GM21825 (cell line): ENCODE measurements around the gene HDAC4.

ENCODE experiments used
- ATAC-seq: cut with Tn5 transposase; IDR thresholded peaks from one replicate; pipeline ENCODE4 v1.9.1; 2021; ENCODE audit warnings: mild to moderate bottlenecking, moderate library complexity; ENCODE audit not compliant: unreplicated experiment

Gene HDAC4

GRCh38 chr2:239062743-239063142 is 338.1 kb downstream of the HDAC4 start:
- ATAC-seq: no peak

- no peak for ATAC-seq
Measured at GRCh38 chr2:239061824-239062570, 338.8 kb downstream of the HDAC4 start.

- no peak for ATAC-seq
Measured at GRCh38 chr2:239061121-239061666, 339.6 kb downstream of the HDAC4 start.

- ATAC-seq: no peak
Measured at GRCh38 chr2:239060676-239061075, 340.1 kb downstream of the HDAC4 start.

- no peak for ATAC-seq
Measured at GRCh38 chr2:239059854-239060253, 341.0 kb downstream of the HDAC4 start.

GRCh38 chr2:239058766-239059165 is 342.1 kb downstream of the HDAC4 start:
- ATAC-seq: no peak

- no peak for ATAC-seq
Measured at GRCh38 chr2:239057533-239057932, 343.3 kb downstream of the HDAC4 start.

- ATAC-seq: no peak
Measured at GRCh38 chr2:239056611-239057010, 344.2 kb downstream of the HDAC4 start.

- no peak for ATAC-seq
Measured at GRCh38 chr2:239055756-239056493, 344.9 kb downstream of the HDAC4 start.

GRCh38 chr2:239054921-239055320 is 345.9 kb downstream of the HDAC4 start:
- no peak for ATAC-seq

- ATAC-seq: no peak
Measured at GRCh38 chr2:239053801-239054503, 346.9 kb downstream of the HDAC4 start.

- ATAC-seq: no peak
Measured at GRCh38 chr2:239052798-239053665, 347.8 kb downstream of the HDAC4 start.

- no peak for ATAC-seq
Measured at GRCh38 chr2:239051891-239052445, 348.9 kb downstream of the HDAC4 start.

GRCh38 chr2:239050252-239050649 is 350.6 kb downstream of the HDAC4 start:
- ATAC-seq: no peak

GRCh38 chr2:239049421-239050251 is 351.2 kb downstream of the HDAC4 start:
- no peak for ATAC-seq

GRCh38 chr2:239048736-239049135 is 352.1 kb downstream of the HDAC4 start:
- no peak for ATAC-seq

- ATAC-seq: no peak
Measured at GRCh38 chr2:239047861-239048260, 353.0 kb downstream of the HDAC4 start.

GRCh38 chr2:239047420-239047819 is 353.4 kb downstream of the HDAC4 start:
- ATAC-seq: no peak

GRCh38 chr2:239046822-239047221 is 354.0 kb downstream of the HDAC4 start:
- no peak for ATAC-seq
